Mesenchymal stem cell (in vitro differentiated cells and primary cell): ENCODE results near the gene TM4SF18.

ENCODE experiments used
- DNase-seq: peaks from one replicate; pipeline ENCODE4 v3.0.0-alpha.2; 2013
- H2AFZ ChIP-seq: one replicate; pipeline ENCODE4 v1.6.1; 2013; ENCODE audit warnings: low read depth, mild to moderate bottlenecking, control low read depth, inconsistent platforms, low read length, moderate library complexity
- H2AK5ac ChIP-seq: 2 replicates; pipeline ENCODE4 v1.6.1; 2013; ENCODE audit warnings: low read length, moderate library complexity, mild to moderate bottlenecking, inconsistent platforms; ENCODE audit not compliant: severe bottlenecking
- H2BK120ac ChIP-seq: one replicate; pipeline ENCODE4 v1.6.1; 2013; ENCODE audit warnings: low read depth, mild to moderate bottlenecking, inconsistent platforms, low read length, moderate library complexity
- H2BK12ac ChIP-seq, 2 experiments: one replicate each; pipeline ENCODE4 v1.6.1; 2013; ENCODE audit warnings: inconsistent platforms in 2 of 2, low read length in 2 of 2, mild to moderate bottlenecking in 2 of 2, moderate library complexity in 2 of 2, control low read depth in 1 of 2
- H2BK15ac ChIP-seq: one replicate; pipeline ENCODE4 v1.6.1; 2013; ENCODE audit warnings: mild to moderate bottlenecking, low read depth, inconsistent platforms; ENCODE audit not compliant: poor library complexity, severe bottlenecking
- H2BK5ac ChIP-seq: 2 replicates; pipeline ENCODE4 v1.6.1; 2013; ENCODE audit warnings: low read depth, mild to moderate bottlenecking, low read length, control low read depth, inconsistent platforms; ENCODE audit not compliant: poor library complexity, severe bottlenecking
- H3K14ac ChIP-seq, 2 experiments: one replicate each; pipeline ENCODE4 v1.6.1; 2013; ENCODE audit warnings: inconsistent platforms in 2 of 2, low read length in 2 of 2, control low read depth in 1 of 2, mild to moderate bottlenecking in 1 of 2, moderate library complexity in 1 of 2
- H3K18ac ChIP-seq, 2 experiments: one replicate each; pipeline ENCODE4 v1.6.1; 2013; ENCODE audit warnings: inconsistent platforms in 2 of 2, low read length in 2 of 2, control low read depth in 1 of 2, low read depth in 1 of 2, mild to moderate bottlenecking in 1 of 2
- H3K23ac ChIP-seq, 2 experiments: one replicate each; pipeline ENCODE4 v1.6.1; 2013; ENCODE audit warnings: inconsistent platforms in 2 of 2, low read length in 2 of 2, mild to moderate bottlenecking in 2 of 2, moderate library complexity in 2 of 2, control low read depth in 1 of 2
- H3K27ac ChIP-seq: 2 replicates; pipeline ENCODE4 v1.5.1; 2013; ENCODE audit warnings: mild to moderate bottlenecking, moderate library complexity, low read length, control low read depth, inconsistent platforms; ENCODE audit not compliant: poor library complexity, severe bottlenecking
- H3K27me3 ChIP-seq, 2 experiments: 2 replicates each; pipeline versions ENCODE4 v1.6.1 to v1.7.0; 2013; ENCODE audit warnings: low read length in 2 of 2, mild to moderate bottlenecking in 2 of 2, moderate library complexity in 2 of 2, control low read depth in 1 of 2, inconsistent platforms in 1 of 2; ENCODE audit not compliant: control insufficient read depth in 1 of 2, insufficient read depth in 1 of 2
- H3K36me3 ChIP-seq, 2 experiments: 2 replicates each; pipeline versions ENCODE4 v1.6.1 to v1.7.0; 2013; ENCODE audit warnings: low read length in 2 of 2, control low read depth in 1 of 2, inconsistent platforms in 1 of 2, low read depth in 1 of 2, mild to moderate bottlenecking in 1 of 2; ENCODE audit not compliant: insufficient read depth in 2 of 2, control insufficient read depth in 1 of 2
- H3K4ac ChIP-seq, 2 experiments: one replicate each; pipeline ENCODE4 v1.6.1; 2013; ENCODE audit warnings: inconsistent platforms in 2 of 2, low read length in 2 of 2, mild to moderate bottlenecking in 2 of 2, moderate library complexity in 2 of 2, control low read depth in 1 of 2, low read depth in 1 of 2
- H3K4me1 ChIP-seq: 2 replicates; pipeline ENCODE4 v1.6.1; 2013; ENCODE audit warnings: low read depth, low read length, control low read depth; ENCODE audit not compliant: control insufficient read depth, insufficient read depth
- H3K4me2 ChIP-seq: 2 replicates; pipeline ENCODE4 v1.6.1; 2013; ENCODE audit warnings: low read length, mild to moderate bottlenecking, inconsistent platforms; ENCODE audit not compliant: poor library complexity, severe bottlenecking
- H3K4me3 ChIP-seq, 2 experiments: 2 replicates each; pipeline versions ENCODE4 v1.5.1 to v1.7.0; 2013; ENCODE audit warnings: low read length in 2 of 2, mild to moderate bottlenecking in 2 of 2, control low read depth in 1 of 2, low read depth in 1 of 2; ENCODE audit not compliant: insufficient read depth in 1 of 2
- H3K79me1 ChIP-seq: replicated peaks from 2 replicates; pipeline ENCODE4 v1.6.1; 2013; ENCODE audit warnings: mild to moderate bottlenecking, control low read depth, low read length, inconsistent platforms; ENCODE audit not compliant: poor library complexity, severe bottlenecking
- H3K9ac ChIP-seq: 2 replicates; pipeline ENCODE4 v1.7.0; 2013; ENCODE audit warnings: mild to moderate bottlenecking, low read length, moderate library complexity
- H3K9me3 ChIP-seq: 2 replicates; pipeline ENCODE4 v1.7.0; 2013; ENCODE audit warnings: mild to moderate bottlenecking, low read length; ENCODE audit not compliant: control insufficient read depth
- H4K8ac ChIP-seq: one replicate; pipeline ENCODE4 v1.6.1; 2013; ENCODE audit warnings: inconsistent platforms, mild to moderate bottlenecking, low read length, moderate library complexity
- H4K91ac ChIP-seq: one replicate; pipeline ENCODE4 v1.6.1; 2013; ENCODE audit warnings: mild to moderate bottlenecking, low read length, inconsistent platforms
- WGBS: methylation state at CpG from one replicate; pipeline ENCODE4 v1.1.7; 2013; ENCODE audit warnings: mixed read lengths; 5-methylcytosine and 5-hydroxymethylcytosine counted together

Gene TM4SF18

DNA sequence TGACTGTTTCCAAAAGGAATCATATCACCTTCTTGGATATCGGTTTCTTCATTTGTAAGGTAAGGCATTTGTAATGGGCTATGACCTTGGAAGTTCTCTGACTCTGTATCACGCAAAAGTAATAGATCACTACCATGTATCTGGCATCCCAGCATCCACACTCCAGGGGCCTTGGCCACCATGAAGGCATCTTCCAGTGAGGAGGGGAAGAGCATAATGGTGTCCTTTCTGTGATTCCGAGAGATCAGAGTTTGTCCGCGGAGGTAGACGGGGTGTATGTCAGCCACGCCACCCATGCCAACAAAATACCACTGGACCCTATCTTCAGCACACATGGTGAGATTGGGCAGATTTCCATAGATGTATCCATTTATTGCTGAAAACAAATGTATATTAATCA is 63.7 kb downstream of the TM4SF18 start:
- H4K91ac ChIP-seq, result peak overlapping the region; percentile 6
- H3K14ac ChIP-seq, result no peak overlapping the region
- H4K8ac ChIP-seq, result no peak overlapping the region
- no peaks in the 10 kb centered on the region for H3K4me1 ChIP-seq
- no peak overlapping the region for H2BK120ac ChIP-seq
- peak overlapping the region in 1 of 2 experiments; percentile 46 for H2BK12ac ChIP-seq
- no peak overlapping the region for H2BK5ac ChIP-seq
- H3K23ac ChIP-seq, result no peak overlapping the region
- H3K79me1 ChIP-seq, result no peaks in the 10 kb centered on the region
- H3K4me2 ChIP-seq, result no peak overlapping the region
- DNase-seq, result no peak
- no peak overlapping the region for H2AFZ ChIP-seq
- H3K4me3 ChIP-seq, result no peak overlapping the region
- peak overlapping the region; percentile 43 for H3K9ac ChIP-seq
- no peak overlapping the region for H2BK15ac ChIP-seq
- no peaks in the 10 kb centered on the region for H3K36me3 ChIP-seq
- no peak overlapping the region for H2AK5ac ChIP-seq
- no peak overlapping the region for H3K27ac ChIP-seq
- no peaks in the 10 kb centered on the region for H3K9me3 ChIP-seq
- H3K27me3 ChIP-seq, result no peaks in the 10 kb centered on the region
- 100% methylated on average over 4 of the region's 7 CpGs for WGBS
- H3K18ac ChIP-seq, result no peak overlapping the region
- no peak overlapping the region for H3K4ac ChIP-seq
